Stimulated activated naive CD8-positive, alpha-beta T cell treated with anti-CD3 and anti-CD28 coated beads, Interleukin-15, Interleukin-2, amounts not matched to agents 100 ng/mL and 50 ng/mL, for 24 hours (primary cell): ENCODE results near the gene UBE3C.

ENCODE experiments used
- H3K27ac Mint-ChIP-seq: one replicate; pipeline ENCODE4 v1.8.0; 2021; ENCODE audit warnings: mild to moderate bottlenecking, mixed read lengths
- H3K27me3 Mint-ChIP-seq: one replicate; pipeline ENCODE4 v1.8.0; 2021; ENCODE audit warnings: mixed read lengths
- H3K36me3 Mint-ChIP-seq: one replicate; pipeline ENCODE4 v1.8.0; 2021; ENCODE audit warnings: low read depth, mixed read lengths
- H3K4me1 Mint-ChIP-seq: one replicate; pipeline ENCODE4 v1.8.0; 2021; ENCODE audit warnings: low read depth, mixed read lengths
- H3K4me3 Mint-ChIP-seq: one replicate; pipeline ENCODE4 v1.8.0; 2021; ENCODE audit warnings: mild to moderate bottlenecking, mixed read lengths
- H3K9me3 Mint-ChIP-seq: one replicate; pipeline ENCODE4 v1.8.0; 2021; ENCODE audit warnings: mixed read lengths

The UBE3C gene

DNA sequence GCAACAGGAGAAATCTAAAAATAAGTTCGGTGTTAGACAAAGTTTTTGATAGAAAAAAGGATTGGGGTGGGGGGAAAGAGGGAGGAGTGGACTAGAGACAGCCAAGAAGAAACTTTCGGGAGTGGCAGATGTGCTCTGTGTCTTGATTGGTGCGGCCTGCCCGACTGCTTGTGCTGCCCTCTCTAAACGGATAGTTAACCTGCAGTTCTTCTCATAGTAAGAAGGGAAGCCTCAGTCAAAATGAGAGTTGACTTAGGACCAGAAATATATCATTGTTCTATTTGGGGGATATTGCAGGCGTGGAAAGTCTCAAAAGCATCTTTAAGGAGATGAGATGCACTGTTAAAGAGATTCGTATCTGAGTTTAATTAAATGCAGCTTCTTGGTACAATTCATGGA, 39.3 kb downstream of the UBE3C start:
- Mint-ChIP-seq H3K4me3 (no peak overlapping the region), H3K27ac (no peak overlapping the region), H3K9me3 (no peaks in the 10 kb centered on the region), H3K27me3 (no peaks in the 10 kb centered on the region), H3K36me3 (peaks cover 78% of the 10 kb centered on the region), H3K4me1 (no peaks in the 10 kb centered on the region)

DNA sequence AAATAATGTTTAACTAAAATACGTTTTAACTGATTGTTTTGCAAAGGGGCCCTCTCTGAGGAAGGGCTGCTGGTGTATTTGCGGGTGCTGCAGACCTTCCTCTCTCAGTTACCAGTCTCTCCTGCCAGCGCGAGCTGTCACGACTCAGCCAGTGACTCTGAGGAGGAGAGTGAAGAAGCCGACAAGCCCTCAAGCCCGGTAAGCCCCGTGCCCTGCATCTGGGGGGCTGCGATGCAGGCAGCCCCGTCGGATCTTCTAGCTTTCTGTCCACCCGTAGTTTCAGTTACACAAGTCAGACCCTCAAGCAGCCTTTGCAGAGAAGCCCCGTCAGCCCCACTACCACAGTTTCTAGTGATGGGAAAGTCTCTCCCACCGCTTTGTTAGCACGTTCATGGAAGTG, 45.1 kb downstream of the UBE3C start:
- Mint-ChIP-seq H3K4me3 (no peak overlapping the region), H3K36me3 (peaks cover 82% of the 10 kb centered on the region), H3K27me3 (no peaks in the 10 kb centered on the region), H3K4me1 (no peaks in the 10 kb centered on the region), H3K9me3 (no peaks in the 10 kb centered on the region), H3K27ac (no peak overlapping the region)

DNA sequence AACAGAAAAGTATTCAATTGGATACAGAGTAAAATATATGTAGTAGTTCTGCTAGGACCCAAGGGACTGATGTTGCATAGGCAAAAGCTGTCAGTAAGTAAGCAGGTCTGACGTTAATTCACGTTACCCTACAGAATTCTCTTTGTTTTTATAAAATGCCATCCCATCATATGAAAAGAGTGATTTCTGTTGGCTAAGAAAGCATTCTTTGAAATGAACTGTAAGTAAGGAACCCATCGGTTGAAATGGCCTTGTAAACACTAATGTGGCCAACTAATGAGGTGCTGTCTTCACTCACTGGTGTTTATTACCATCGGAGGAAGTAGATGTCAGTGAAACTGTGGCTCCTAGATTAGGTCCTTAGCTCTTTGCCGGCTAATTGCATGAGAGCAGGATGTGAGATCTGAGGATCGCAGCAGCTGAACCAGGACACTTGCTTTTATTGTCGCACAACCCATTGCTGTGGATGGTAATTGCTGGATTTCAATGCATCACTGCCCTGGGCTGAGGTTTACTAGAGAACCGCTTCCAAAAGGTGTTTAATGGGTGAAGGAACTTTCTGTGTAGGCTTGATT, 49.5 kb downstream of the UBE3C start:
- Mint-ChIP-seq H3K4me1 (no peaks in the 10 kb centered on the region), H3K27ac (no peak overlapping the region), H3K27me3 (no peaks in the 10 kb centered on the region), H3K9me3 (no peaks in the 10 kb centered on the region), H3K36me3 (peaks cover 89% of the 10 kb centered on the region), H3K4me3 (no peak overlapping the region)

DNA sequence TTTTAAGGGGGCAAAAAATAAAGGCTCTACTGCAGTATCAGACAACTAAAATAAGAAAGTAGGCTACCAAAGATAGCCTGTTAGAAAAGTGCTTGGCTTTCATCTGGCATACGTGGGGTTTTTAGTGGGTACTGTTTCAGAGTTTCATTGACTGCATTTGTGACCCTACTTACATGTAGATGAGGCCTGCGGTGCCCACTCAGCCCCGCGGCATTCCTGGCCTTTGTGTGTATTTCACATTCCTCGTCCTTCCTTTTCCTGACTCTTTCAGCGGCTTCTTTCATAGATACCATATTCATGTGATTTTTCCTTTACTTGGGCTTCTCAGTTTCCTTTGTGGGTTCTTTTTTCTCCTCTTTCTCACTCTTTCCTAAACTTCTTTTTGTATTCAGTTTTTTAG, 50.7 kb downstream of the UBE3C start:
- Mint-ChIP-seq H3K4me1 (no peaks in the 10 kb centered on the region), H3K27ac (no peak overlapping the region), H3K36me3 (peaks cover 89% of the 10 kb centered on the region), H3K27me3 (no peaks in the 10 kb centered on the region), H3K4me3 (no peak overlapping the region), H3K9me3 (no peaks in the 10 kb centered on the region)

DNA sequence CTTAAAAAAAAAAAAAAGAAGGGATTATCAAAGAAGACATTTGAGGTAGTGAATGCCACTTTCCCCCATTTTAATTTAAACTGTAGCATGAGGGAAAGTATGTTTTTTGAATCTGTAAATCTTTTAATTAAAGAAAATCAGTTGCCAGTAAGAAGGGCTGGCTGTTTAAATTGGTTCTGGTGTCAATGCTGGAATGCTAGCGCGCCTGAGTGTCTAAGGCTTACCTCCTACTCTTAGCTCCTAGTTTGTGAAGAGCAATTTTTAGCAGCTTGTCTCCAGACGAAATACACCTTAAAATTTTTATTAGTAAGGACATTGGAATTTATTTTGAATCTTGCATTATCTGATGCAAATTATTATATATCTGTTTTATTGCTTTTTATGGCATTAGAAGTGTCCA, 54.1 kb downstream of the UBE3C start:
- Mint-ChIP-seq H3K27ac (no peak overlapping the region), H3K27me3 (no peaks in the 10 kb centered on the region), H3K4me3 (no peak overlapping the region), H3K4me1 (no peaks in the 10 kb centered on the region), H3K36me3 (peaks cover 86% of the 10 kb centered on the region), H3K9me3 (no peaks in the 10 kb centered on the region)

DNA sequence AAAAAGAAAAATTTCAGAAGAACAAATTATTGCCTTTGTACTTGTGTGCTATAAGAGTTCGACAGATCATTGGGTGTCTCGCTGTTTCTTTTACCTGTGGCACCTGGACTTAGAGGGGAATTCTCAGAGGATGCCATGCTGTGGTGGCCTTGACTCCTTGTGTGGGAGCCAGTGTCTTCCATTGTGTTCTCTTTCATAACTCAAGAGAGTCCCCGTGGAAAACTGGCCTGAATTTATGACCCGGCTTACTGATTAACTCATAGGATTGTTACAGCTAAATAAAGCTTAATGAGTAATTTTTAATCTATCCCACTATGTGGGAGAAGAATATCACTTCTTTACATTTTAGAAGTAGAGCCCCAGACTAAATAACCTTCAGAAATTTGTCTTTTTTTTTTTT, 54.5 kb downstream of the UBE3C start:
- H3K36me3 Mint-ChIP-seq = peaks cover 86% of the 10 kb centered on the region
- H3K4me1 Mint-ChIP-seq = no peaks in the 10 kb centered on the region
- H3K4me3 Mint-ChIP-seq = no peak overlapping the region
- no peaks in the 10 kb centered on the region for H3K27me3 Mint-ChIP-seq
- H3K27ac Mint-ChIP-seq = no peak overlapping the region
- no peaks in the 10 kb centered on the region for H3K9me3 Mint-ChIP-seq

DNA sequence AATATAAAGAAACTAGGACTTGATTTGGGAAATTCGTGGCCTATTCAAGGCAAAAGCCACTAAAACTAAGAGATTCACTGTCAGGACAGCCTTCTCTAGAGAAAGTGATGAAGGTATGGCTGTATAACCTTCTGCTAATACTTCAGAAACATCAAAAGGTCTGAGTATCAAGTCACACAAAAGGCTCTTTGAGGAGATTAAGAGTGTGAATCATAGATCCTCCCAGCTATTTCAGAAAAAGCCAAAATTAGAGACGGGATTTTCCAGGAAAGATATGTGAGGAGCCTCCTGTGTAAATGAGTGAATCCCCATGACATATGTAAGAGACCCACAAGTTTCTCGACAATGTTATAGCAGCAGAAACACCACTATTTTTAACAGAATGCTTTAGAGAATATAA, 56.2 kb downstream of the UBE3C start:
- H3K27me3 Mint-ChIP-seq = no peaks in the 10 kb centered on the region
- H3K36me3 Mint-ChIP-seq = peaks cover 81% of the 10 kb centered on the region
- H3K27ac Mint-ChIP-seq = peak overlapping the region; percentile 26
- no peaks in the 10 kb centered on the region for H3K4me1 Mint-ChIP-seq
- no peak overlapping the region for H3K4me3 Mint-ChIP-seq
- H3K9me3 Mint-ChIP-seq = no peaks in the 10 kb centered on the region

DNA sequence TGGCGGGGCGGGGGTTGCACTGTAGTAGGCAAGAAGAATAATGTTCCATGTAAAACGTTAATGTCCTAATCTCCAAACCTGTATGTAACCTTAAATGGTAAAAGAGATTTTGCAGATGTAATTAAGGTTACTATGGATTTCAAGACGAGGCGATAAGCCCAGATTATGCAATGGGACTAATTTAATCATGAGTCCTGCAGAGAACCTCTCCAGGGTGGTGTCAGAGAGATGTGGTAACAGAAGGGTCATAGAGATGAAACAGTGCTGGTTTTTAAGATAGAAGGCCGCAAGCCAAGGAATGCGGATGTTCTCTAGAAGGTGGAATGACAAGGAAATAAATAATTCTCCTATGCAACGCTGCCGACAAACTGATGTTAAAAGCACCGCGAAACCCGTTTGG, 57.1 kb downstream of the UBE3C start:
- Mint-ChIP-seq H3K4me1 (no peaks in the 10 kb centered on the region), H3K27ac (peak overlapping the region; percentile 26), H3K27me3 (no peaks in the 10 kb centered on the region), H3K4me3 (no peak overlapping the region), H3K36me3 (peaks cover 75% of the 10 kb centered on the region), H3K9me3 (no peaks in the 10 kb centered on the region)

DNA sequence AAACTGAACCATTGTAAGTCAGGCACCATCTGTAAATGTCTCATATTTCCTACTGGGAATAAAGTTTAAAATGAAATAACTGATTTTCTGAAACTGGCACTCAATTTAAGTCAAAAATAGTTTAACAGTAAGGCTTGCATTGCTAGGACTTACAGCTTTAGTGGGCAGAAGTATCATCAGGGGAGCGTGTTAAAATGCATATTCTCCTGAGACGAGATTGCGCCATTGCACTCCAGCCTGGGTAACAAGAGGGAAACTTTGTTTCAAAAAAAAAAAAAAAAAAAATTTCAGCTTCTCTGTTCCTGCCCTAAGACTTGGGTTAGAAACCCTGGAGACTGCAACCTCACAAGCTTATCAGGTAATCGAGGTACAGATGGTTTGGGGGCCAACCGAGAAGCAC, 65.4 kb downstream of the UBE3C start:
- Mint-ChIP-seq H3K4me1 (no peaks in the 10 kb centered on the region), H3K36me3 (peaks cover 63% of the 10 kb centered on the region), H3K27ac (no peak overlapping the region), H3K27me3 (no peaks in the 10 kb centered on the region), H3K4me3 (no peak overlapping the region), H3K9me3 (no peaks in the 10 kb centered on the region)

DNA sequence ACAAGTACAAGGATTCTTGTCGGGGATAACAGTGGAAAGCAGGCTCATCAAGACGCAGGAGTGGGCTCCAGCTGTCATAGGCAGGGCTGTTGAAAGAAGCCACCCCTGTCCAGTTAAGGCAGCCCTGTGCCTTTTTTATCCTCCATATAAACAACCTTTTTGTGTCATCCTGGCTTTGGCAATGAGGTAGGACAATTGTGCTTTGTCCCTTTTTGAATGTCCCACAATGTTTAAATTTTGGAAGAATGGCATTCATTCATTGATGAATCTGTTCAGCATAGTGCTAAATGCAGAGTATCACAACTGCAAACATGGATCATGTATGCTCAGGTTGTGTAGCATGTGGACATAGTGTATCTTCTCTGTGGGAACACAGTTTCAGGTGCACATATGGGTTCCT, 66.7 kb downstream of the UBE3C start:
- Mint-ChIP-seq H3K27ac (no peak overlapping the region), H3K9me3 (no peaks in the 10 kb centered on the region), H3K36me3 (peaks cover 60% of the 10 kb centered on the region), H3K4me1 (no peaks in the 10 kb centered on the region), H3K27me3 (no peaks in the 10 kb centered on the region), H3K4me3 (no peak overlapping the region)

DNA sequence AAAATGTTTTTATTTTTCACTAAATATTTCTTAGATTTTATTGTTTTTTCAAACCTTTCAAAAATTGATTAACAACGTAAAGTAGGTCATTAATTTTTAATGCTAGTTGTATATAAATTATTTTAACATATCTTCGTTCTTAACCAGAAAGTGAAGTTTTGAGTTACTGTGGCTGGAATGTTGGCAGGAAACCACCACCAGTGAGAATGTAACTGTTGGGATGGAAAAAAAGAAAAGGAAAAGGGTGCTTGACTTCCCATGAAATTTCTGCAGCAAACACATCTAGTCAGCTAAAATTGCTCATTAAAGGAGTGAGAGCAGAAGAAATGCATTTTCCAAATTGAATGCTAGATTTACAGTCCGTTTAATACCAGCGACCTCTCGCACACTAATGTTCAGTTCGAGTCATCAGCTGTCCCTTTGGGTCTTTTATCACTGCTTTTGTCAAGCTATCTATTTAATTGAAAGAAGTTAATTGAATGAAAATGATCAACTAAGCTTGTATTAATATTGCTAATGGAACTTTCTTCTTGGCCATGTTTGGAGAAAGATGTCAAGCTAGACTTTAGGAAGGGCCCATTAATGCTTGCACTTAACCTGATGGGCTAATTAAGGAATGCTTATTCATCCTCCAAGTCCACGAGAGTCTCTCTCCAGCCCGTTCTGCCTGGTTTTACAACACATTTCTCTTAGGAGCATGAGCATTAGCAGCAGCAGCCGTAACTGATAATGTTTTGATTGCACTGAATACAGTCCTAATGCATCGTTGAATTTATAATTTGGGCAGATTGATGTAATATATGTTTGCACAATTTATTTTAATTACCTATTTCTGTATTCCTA, 70.1 kb downstream of the UBE3C start:
- Mint-ChIP-seq H3K4me3 (no peak overlapping the region), H3K9me3 (no peaks in the 10 kb centered on the region), H3K36me3 (peaks cover 73% of the 10 kb centered on the region), H3K4me1 (no peaks in the 10 kb centered on the region), H3K27ac (no peak overlapping the region), H3K27me3 (no peaks in the 10 kb centered on the region)

DNA sequence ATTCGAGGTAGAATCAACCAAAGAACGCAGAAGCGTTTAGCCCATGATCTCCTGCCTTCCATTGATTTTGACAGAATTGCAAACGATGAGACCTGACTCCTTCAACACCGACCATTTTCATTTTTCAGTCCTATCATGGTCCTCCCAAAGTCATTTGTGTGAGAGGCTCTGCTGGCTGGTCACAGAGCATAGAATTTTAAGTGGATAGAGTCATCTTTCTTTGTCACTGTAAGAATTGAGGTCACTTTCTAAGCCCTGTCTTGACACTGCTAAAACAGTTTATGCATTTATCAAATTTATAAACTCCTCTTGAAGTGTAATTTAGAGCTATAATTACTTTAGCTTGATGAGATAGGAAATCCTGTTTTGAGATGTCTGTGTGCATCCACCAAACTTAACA, 72.0 kb downstream of the UBE3C start:
- Mint-ChIP-seq H3K27me3 (no peaks in the 10 kb centered on the region), H3K36me3 (peaks cover 72% of the 10 kb centered on the region), H3K27ac (peak overlapping the region; percentile 51), H3K4me1 (no peaks in the 10 kb centered on the region), H3K9me3 (no peaks in the 10 kb centered on the region), H3K4me3 (no peak overlapping the region)

DNA sequence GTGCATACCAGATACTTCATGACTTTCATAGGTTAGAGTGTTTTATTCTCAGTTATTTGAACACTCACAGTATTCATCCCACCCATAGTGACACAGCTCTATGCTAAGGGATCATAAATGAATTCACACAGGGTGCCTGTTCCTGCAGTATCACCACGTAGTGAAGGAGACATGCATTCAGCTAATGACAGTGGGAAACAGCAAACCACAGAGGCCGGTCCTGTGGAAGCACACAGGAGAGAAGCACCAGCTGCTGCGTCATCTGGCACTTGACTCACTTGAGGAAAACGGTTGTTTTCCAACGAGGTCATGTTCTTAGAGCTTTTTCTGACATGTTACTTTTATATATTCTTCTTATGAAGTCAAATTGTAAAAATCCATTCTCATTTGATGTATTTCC, 73.0 kb downstream of the UBE3C start:
- H3K4me1 Mint-ChIP-seq = no peaks in the 10 kb centered on the region
- no peaks in the 10 kb centered on the region for H3K27me3 Mint-ChIP-seq
- no peak overlapping the region for H3K27ac Mint-ChIP-seq
- peaks cover 77% of the 10 kb centered on the region for H3K36me3 Mint-ChIP-seq
- no peak overlapping the region for H3K4me3 Mint-ChIP-seq
- no peaks in the 10 kb centered on the region for H3K9me3 Mint-ChIP-seq

DNA sequence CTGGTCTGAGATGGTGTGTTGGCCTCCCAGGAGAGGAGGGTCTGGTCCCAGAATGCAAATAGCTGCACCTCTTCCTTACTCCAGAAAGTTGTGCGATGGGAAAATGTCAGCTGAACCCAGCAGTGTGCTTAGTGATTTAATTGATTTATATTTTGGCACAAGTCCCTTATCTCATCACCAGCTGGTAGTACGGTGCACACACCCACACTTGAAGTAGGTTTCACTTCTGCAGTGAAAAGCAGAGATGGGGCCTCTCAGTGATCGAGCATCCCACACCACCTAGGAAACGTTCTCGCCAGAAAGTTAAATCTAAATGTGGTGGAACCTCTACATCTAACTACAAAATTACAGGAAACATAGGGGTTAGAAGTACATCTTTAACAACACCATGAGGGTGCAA, 80.4 kb downstream of the UBE3C start:
- peaks cover 5% of the 10 kb centered on the region for H3K4me1 Mint-ChIP-seq
- H3K36me3 Mint-ChIP-seq = peaks cover 75% of the 10 kb centered on the region
- H3K27ac Mint-ChIP-seq = no peak overlapping the region
- no peak overlapping the region for H3K4me3 Mint-ChIP-seq
- H3K9me3 Mint-ChIP-seq = no peaks in the 10 kb centered on the region
- no peaks in the 10 kb centered on the region for H3K27me3 Mint-ChIP-seq

DNA sequence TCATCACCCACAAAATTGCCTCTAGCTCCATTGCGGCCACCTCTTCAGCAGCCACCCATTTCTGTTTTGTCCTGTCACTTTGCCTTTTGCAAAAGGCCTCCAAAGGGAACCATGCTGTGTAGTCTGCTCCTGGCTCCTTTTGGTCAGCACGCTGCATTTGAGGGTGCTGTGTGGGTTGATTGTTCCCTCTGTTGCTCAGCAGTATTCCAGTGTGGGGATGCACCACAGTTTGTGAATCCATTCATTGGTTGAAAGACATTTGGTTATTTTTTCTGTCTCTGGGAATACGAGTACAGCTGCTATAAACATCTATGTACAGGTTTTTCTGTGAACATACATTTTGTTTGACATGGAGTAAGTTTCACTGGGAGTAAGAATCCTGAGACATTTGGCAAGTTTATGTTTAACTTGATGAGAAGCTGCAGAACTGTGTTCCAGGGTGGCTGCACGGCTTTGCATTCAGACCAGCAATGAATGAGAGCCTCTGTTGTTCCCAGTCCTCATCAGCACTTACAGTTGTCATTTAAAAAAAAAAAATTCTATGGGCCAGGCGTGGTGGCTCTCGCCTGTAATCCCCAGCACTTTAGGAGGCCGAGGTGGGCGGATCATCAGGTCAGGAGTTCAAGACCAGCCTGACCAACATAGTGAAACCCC, 82.3 kb downstream of the UBE3C start:
- H3K27ac Mint-ChIP-seq = no peak overlapping the region
- no peaks in the 10 kb centered on the region for H3K9me3 Mint-ChIP-seq
- peaks cover 71% of the 10 kb centered on the region for H3K36me3 Mint-ChIP-seq
- peaks cover 5% of the 10 kb centered on the region for H3K4me1 Mint-ChIP-seq
- H3K27me3 Mint-ChIP-seq = no peaks in the 10 kb centered on the region
- H3K4me3 Mint-ChIP-seq = no peak overlapping the region
